ENCODE measurements around the gene PPP1CA.
"Not testable (repeated sequence)": the region's sequence is repeated elsewhere in the genome, so short reads cannot be mapped to it uniquely, and the experiment has no call there.

The PPP1CA gene

GRCh38 chr11:67416416-67417335, 15.0 kb upstream of the PPP1CA start:
- no peak for DNase-seq

GRCh38 chr11:67415501-67416304, 14.0 kb upstream of the PPP1CA start, which contains the start of gene CARNS1:
Gene CARNS1, plus strand, starts transcription at chr11:67415678. Its CDS starts 522 bp downstream, at chr11:67416200.
- no peak for DNase-seq

- DNase-seq, result no peak
Observed at GRCh38 chr11:67413266-67413849, 11.7 kb upstream of the PPP1CA start.

- no peak for DNase-seq
Observed at GRCh38 chr11:67412495-67413179, 11.0 kb upstream of the PPP1CA start.

GRCh38 chr11:67411785-67412152, 10.1 kb upstream of the PPP1CA start:
- no peak for DNase-seq

- no peak for DNase-seq
Observed at GRCh38 chr11:67410984-67411784, 9.5 kb upstream of the PPP1CA start.

- no peak for DNase-seq
Observed at GRCh38 chr11:67410369-67410831, 8.7 kb upstream of the PPP1CA start.

- no peak for DNase-seq
Observed at GRCh38 chr11:67409781-67410368, 8.2 kb upstream of the PPP1CA start.

GRCh38 chr11:67409261-67409666, 7.6 kb upstream of the PPP1CA start:
- DNase-seq, result no peak

GRCh38 chr11:67408437-67409200, 7.0 kb upstream of the PPP1CA start:
- no peak for DNase-seq

GRCh38 chr11:67407688-67408163, 6.1 kb upstream of the PPP1CA start:
- no peak for DNase-seq

GRCh38 chr11:67406969-67407687, 5.5 kb upstream of the PPP1CA start:
- DNase-seq, result no peak

- no peak for DNase-seq
Observed at GRCh38 chr11:67406420-67406968, 4.8 kb upstream of the PPP1CA start.

GRCh38 chr11:67405688-67406339, 4.2 kb upstream of the PPP1CA start:
- DNase-seq, result no peak

- DNase-seq, result no peak
Observed at GRCh38 chr11:67405196-67405567, 3.5 kb upstream of the PPP1CA start.

- no peak for DNase-seq
Observed at GRCh38 chr11:67404515-67405195, 3.0 kb upstream of the PPP1CA start.

GRCh38 chr11:67403085-67403484, 1.4 kb upstream of the PPP1CA start:
- not testable (repeated sequence) for DNase-seq

GRCh38 chr11:67402192-67402839, 658 bp upstream of the PPP1CA start:
- DNase-seq, result not testable (repeated sequence)

All from HCEC 1CT (cell line).